SK-N-SH treated with all-trans-retinoic acid at 6 μM for 48 hours (cell line): ENCODE results near the gene ARID2.

Source experiments
- CREB5 ChIP-seq: fragments of 250-450 bp; sonication (Bioruptor Pico); IDR thresholded peaks from 2 replicates; pipeline ENCODE4 v1.5.1; 2020; ENCODE audit warnings: low read depth, mild to moderate bottlenecking, moderate library complexity
- TOX ChIP-seq: fragments of 250-450 bp; sonication (Bioruptor Pico); IDR thresholded peaks from 2 replicates; pipeline ENCODE4 v1.8.0; 2021; ENCODE audit warnings: mild to moderate bottlenecking, moderate library complexity, borderline replicate concordance
- ZFP30 ChIP-seq: fragments of 450-650 bp; formaldehyde crosslinking; IDR thresholded peaks from 2 replicates; pipeline ENCODE4 v1.5.0; 2022; ENCODE audit warnings: mild to moderate bottlenecking, moderate library complexity

DNA sequence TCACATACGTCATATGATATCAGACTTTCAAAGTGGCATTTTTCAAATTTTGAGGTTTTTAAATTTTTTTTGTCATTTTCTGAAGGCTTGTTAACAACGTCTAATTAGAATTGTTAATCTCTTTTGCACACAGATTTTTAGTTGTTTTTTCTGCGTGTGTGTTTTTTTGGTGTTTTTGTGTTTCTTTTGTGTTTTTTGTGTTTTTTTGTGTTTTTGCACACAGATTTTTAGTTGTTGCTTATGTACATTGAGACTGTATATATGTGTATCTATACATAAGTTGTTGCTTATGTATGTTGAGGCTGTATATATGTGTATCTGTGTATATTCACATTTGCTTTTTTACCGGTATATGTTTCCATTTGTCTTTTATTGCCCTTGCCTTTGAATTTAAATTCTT lies 30.8 kb downstream of the ARID2 start:
- TF ChIP-seq ZFP30 (CRISPR knock-in tag) (no peak), TOX (CRISPR knock-in tag) (no peak), CREB5 (no peak)
